Fibroblast of skin of scalp (primary cell): Measurements from ENCODE around the gene COX7A2.

ENCODE experiments used
- DNase-seq: peaks from one replicate; pipeline ENCODE4 v3.0.0-alpha.2; 2013

Gene COX7A2

GRCh38 chr6:75220357-75220756 lies 23.2 kb downstream of the COX7A2 start:
- peak; percentile 44 for DNase-seq

GRCh38 chr6:75219263-75219662 lies 24.3 kb downstream of the COX7A2 start:
- peak; percentile 52 for DNase-seq

- DNase-seq, result peak; percentile 84
Observed at GRCh38 chr6:75217193-75217592, 26.4 kb downstream of the COX7A2 start.

- no peak for DNase-seq
Observed at GRCh38 chr6:75215291-75215690, 28.3 kb downstream of the COX7A2 start.

- DNase-seq, result no peak
Observed at GRCh38 chr6:75213732-75214131, 29.9 kb downstream of the COX7A2 start.

- DNase-seq, result peak; percentile 77
Observed at GRCh38 chr6:75213112-75213511, 30.5 kb downstream of the COX7A2 start.

- no peak for DNase-seq
Observed at GRCh38 chr6:75211920-75212590, 31.5 kb downstream of the COX7A2 start.

GRCh38 chr6:75210885-75211739 lies 32.5 kb downstream of the COX7A2 start:
- peak; percentile 77 for DNase-seq

- DNase-seq, result no peak
Observed at GRCh38 chr6:75209184-75209723, 34.3 kb downstream of the COX7A2 start.

GRCh38 chr6:75208298-75209183 lies 35.1 kb downstream of the COX7A2 start:
- DNase-seq, result peak; percentile 89

- DNase-seq, result peak; percentile 78
Observed at GRCh38 chr6:75206576-75207342, 36.8 kb downstream of the COX7A2 start.

- DNase-seq, result peak; percentile 100
Observed at GRCh38 chr6:75205776-75206575, 37.6 kb downstream of the COX7A2 start, which contains the start of gene COL12A1. COL12A1 (minus strand) TSS chr6:75206053; CDS start chr6:75202792, 3,261 bp downstream.

GRCh38 chr6:75204959-75205775 lies 38.4 kb downstream of the COX7A2 start:
- DNase-seq, result peak; percentile 81

GRCh38 chr6:75204217-75204958 lies 39.2 kb downstream of the COX7A2 start:
- peak; percentile 95 for DNase-seq

GRCh38 chr6:75203721-75204120 lies 39.9 kb downstream of the COX7A2 start:
- DNase-seq, result peak; percentile 45

- peak; percentile 42 for DNase-seq
Observed at GRCh38 chr6:75202676-75203131, 40.9 kb downstream of the COX7A2 start.

GRCh38 chr6:75201901-75202672 lies 41.5 kb downstream of the COX7A2 start:
- peak; percentile 40 for DNase-seq

- DNase-seq, result peak; percentile 54
Observed at GRCh38 chr6:75201021-75201420, 42.6 kb downstream of the COX7A2 start.
